Prostate gland (tissue), 2 donors: ENCODE measurements around the gene RFTN2.

Experiments
- POLR2A ChIP-seq: fragments of 450-650 bp; IDR thresholded peaks from one replicate; pipeline ENCODE4 v1.6.1; 2016; ENCODE audit warnings: antibody characterized with exemption, mild to moderate bottlenecking
- POLR2AphosphoS5 ChIP-seq: sonication (generic); formaldehyde crosslinking; IDR thresholded peaks from one replicate; pipeline ENCODE4 v1.6.1; 2017; ENCODE audit warnings: antibody characterized with exemption
- TF ChIP-seq, protein P1 (sequence below), 4 experiments: fragments of 200-600 bp in 2 of 4; fragments of 450-650 bp in 2 of 4; sonication (generic) in 2 of 4; IDR thresholded peaks; 1 replicate in 3 of 4; 2 replicates in 1 of 4; pipeline ENCODE4 v1.5.1; 2016 to 2019; ENCODE audit warnings: antibody characterized with exemption in 4 of 4, mild to moderate bottlenecking in 2 of 4, moderate library complexity in 2 of 4

DNA sequence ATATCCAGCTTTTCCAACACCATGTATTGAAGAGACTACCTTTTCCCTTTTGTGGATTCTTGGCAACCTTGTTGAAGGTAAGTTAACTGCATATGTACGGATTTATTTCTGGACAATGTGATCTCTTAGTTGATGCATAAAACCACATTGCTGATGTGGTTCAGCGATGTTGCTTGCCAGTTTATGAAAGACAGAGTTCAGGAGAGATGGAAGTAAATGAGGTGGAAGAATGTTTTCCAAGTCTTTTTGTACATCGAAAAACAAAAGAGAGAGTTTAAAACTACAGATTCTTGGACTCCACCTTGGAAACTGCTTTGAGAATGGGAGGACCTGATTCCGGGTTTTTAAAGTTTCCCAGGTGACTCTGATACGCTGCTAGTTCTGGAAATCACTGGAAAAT lies 115.7 kb downstream of the RFTN2 start:
- TF ChIP-seq, protein P1, sequence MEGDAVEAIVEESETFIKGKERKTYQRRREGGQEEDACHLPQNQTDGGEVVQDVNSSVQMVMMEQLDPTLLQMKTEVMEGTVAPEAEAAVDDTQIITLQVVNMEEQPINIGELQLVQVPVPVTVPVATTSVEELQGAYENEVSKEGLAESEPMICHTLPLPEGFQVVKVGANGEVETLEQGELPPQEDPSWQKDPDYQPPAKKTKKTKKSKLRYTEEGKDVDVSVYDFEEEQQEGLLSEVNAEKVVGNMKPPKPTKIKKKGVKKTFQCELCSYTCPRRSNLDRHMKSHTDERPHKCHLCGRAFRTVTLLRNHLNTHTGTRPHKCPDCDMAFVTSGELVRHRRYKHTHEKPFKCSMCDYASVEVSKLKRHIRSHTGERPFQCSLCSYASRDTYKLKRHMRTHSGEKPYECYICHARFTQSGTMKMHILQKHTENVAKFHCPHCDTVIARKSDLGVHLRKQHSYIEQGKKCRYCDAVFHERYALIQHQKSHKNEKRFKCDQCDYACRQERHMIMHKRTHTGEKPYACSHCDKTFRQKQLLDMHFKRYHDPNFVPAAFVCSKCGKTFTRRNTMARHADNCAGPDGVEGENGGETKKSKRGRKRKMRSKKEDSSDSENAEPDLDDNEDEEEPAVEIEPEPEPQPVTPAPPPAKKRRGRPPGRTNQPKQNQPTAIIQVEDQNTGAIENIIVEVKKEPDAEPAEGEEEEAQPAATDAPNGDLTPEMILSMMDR (IDR thresholded peaks at IDR 0.05): no peak
- TF ChIP-seq POLR2AphosphoS5 (no peak), POLR2A (no peak)
